ENCODE data around the gene OVOL1. TPM values are rescaled to one million over a fixed set of nuclear protein-coding genes. Genes with fewer than 3 reads are reported as not detected.
"Not testable (repeated sequence)": the region's sequence is repeated elsewhere in the genome, so short reads cannot be mapped to it uniquely, and the experiment has no call there.

Gene OVOL1
- total RNA-seq, 1 donor from 2014 or later, result 0.36 TPM

DNA sequence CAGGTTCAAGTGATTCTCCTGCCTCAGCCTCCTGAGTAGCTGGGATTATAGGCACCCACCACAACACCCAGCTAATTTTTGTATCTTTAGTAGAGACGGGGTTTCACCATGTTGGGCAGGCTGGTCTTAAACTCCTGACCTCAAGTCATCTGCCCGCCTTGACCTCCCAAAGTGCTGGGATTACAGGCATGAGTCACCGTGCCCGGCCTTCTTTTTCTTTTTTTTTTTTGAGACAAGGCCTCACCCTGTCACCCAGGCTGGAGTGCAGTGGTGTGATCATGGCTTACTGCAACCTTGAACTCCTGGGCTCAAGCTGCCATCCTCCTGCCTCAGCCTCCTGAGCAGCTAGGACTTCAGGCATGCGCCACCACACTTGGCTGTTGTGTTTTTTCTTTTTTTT lies 19.1 kb upstream of the OVOL1 start:
- H3K27ac Mint-ChIP-seq; H3K9me3 Mint-ChIP-seq; H3K27me3 Mint-ChIP-seq (ENCODE audit: insufficient read depth); H3K4me1 Mint-ChIP-seq (ENCODE audit: low read depth); DNase-seq (ENCODE audit: low spot score); H3K36me3 Mint-ChIP-seq (ENCODE audit: low read depth); H3K4me3 Mint-ChIP-seq: not testable (repeated sequence)
- intact Hi-C loops (cut with micrococcal nuclease), result loop anchor here (10.0 kb wide), 1 partner anchor 47 kb away; no protein-coding TSS in a partner anchor

DNA sequence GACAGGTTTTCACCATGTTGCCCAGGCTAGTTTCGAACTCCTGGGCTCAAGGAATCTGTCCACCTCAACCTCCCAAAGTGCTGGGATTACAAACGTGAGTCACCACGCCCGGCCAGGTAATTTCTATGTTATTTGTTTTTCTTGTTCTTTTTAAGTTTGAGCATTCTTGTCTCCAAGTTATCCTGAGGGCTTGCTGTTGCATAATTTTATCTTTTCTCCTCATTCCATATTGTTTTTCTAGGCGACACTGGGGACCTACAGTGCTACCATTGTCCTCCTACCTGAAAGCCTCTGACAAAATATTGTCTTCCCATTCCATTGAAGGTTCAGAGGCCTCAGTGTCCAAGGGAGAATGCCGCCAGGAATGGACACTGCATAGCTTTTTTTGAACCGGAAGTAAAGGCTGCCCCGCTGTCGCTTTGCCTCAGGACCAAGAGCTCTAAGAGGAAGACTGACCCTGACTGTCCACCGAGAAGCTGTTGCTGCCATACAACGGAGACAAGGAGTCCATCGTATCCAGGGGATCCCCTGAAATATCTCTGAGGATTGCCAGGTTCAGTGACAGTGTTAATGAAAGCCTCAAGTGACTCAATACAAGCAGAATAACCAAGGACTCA lies 15.8 kb upstream of the OVOL1 start:
- intact Hi-C loops (cut with micrococcal nuclease), result no loop called here
- DNase-seq (ENCODE audit: low spot score), result no peak
- no peak overlapping the region for H3K4me3 Mint-ChIP-seq
- H3K27ac Mint-ChIP-seq, result no peak overlapping the region
- no peaks in the 10 kb centered on the region for H3K9me3 Mint-ChIP-seq
- peaks cover 8% of the 10 kb centered on the region for H3K4me1 Mint-ChIP-seq (ENCODE audit: low read depth)
- no peaks in the 10 kb centered on the region for H3K27me3 Mint-ChIP-seq (ENCODE audit: insufficient read depth)
- no peaks in the 10 kb centered on the region for H3K36me3 Mint-ChIP-seq (ENCODE audit: low read depth)

DNA sequence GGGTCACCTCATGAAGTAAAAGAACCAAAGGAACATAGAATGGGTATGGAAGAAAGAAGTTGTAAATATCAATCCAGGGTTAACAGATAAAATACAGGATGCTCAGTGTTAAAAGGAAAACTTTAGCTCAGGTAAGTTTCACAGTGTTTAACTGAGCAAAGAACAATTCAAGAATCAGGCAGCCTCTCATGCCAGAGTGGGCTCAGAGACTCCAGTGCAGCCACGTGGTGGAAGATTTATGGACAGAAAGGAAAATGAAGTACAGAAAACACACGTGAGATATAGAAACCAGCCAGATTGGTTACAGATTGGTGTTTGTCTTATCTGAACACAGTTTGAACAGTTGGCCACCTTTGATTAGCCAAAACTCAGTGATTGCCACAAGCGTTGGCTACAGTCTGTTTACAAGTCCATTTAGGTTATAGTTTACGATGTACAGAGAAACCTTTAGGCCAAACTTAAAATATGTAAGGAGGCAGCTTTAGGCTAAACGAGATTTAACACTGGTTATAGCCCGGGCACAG lies 15.2 kb upstream of the OVOL1 start:
- no peaks in the 10 kb centered on the region for H3K27me3 Mint-ChIP-seq (ENCODE audit: insufficient read depth)
- no peak overlapping the region for H3K4me3 Mint-ChIP-seq
- intact Hi-C loops (cut with micrococcal nuclease), result no loop called here
- H3K9me3 Mint-ChIP-seq, result no peaks in the 10 kb centered on the region
- DNase-seq (ENCODE audit: low spot score), result no peak
- peaks cover 14% of the 10 kb centered on the region for H3K4me1 Mint-ChIP-seq (ENCODE audit: low read depth)
- H3K36me3 Mint-ChIP-seq (ENCODE audit: low read depth), result peaks cover 2% of the 10 kb centered on the region
- no peak overlapping the region for H3K27ac Mint-ChIP-seq

DNA sequence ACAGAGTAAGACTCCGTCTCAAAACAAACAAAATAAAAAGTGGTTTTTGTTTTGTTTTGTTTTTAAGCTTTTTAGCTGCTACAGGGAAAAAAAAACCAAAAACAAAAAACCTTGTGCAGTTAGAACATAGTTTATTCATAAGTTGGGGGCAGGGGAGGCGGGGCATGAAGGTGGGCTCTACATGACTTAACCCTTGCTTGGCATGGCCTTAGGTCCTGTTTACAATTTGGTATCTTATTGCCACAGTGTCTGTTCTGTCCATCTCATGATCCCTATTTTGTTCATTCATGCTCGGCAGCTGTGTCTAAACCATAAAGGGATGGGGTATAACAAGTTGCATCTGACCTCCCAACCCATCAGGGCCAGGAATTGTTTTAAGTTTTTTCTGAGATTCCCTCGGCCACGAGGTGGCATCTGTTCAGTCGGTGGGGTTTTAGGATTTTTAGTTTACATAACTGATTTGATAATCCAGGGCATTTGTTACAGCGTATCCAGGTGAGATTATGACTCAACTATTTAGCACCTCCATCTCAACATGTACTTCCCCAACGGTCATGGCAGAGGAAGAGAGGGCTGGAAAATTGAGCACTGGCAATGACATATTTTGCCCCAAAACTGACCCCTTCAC lies 13.0 kb upstream of the OVOL1 start:
- Mint-ChIP-seq H3K4me3 (no peak overlapping the region), H3K27ac (peak overlapping the region; percentile 18), H3K27me3 (ENCODE audit: insufficient read depth) (no peaks in the 10 kb centered on the region), H3K4me1 (ENCODE audit: low read depth) (peaks cover 23% of the 10 kb centered on the region), H3K36me3 (ENCODE audit: low read depth) (peaks cover 3% of the 10 kb centered on the region), H3K9me3 (no peaks in the 10 kb centered on the region)
- intact Hi-C loops (cut with micrococcal nuclease), result no loop called here
- DNase-seq (ENCODE audit: low spot score), result no peak

DNA sequence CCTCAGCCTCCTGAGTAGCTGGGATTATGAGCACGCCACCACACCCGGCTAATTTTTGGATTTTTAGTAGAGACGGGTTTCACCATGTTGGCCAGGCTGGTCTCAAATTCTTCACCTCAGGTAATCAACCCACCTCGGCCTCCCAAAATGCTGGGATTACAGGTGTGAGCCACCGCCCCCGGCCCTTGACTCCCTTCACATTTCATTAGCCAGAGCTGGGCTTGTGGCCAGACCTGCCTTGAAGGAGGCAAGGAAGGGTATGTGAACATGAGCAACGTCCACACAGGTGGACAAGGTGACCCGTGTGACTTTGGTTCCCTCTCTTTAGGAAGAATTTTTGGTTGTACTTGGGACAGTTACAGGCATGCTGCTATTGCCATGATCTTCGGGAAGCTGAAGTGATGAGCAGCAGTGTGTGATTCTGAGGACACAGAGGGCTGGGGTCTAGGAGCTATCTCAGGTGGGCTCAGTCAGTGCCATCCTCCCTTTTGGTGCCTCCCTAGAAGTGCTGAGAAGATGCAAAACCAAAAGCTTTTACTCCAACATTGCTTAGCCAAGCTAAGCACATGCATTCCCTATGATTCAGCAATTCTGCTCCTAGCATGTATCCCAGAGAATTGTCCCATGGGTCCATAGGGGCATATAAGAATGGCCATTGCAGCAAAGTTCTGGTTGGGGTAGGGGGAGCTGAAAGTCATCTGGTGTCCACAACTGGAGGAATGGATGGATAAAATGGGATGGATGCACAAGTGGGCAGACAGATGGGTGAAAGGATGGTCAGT lies 12.1 kb upstream of the OVOL1 start:
- no peaks in the 10 kb centered on the region for H3K27me3 Mint-ChIP-seq (ENCODE audit: insufficient read depth)
- no peak overlapping the region for H3K27ac Mint-ChIP-seq
- DNase-seq (ENCODE audit: low spot score), result no peak
- no peaks in the 10 kb centered on the region for H3K9me3 Mint-ChIP-seq
- peaks cover 19% of the 10 kb centered on the region for H3K4me1 Mint-ChIP-seq (ENCODE audit: low read depth)
- peaks cover 3% of the 10 kb centered on the region for H3K36me3 Mint-ChIP-seq (ENCODE audit: low read depth)
- no peak overlapping the region for H3K4me3 Mint-ChIP-seq
- intact Hi-C loops (cut with micrococcal nuclease), result no loop called here

DNA sequence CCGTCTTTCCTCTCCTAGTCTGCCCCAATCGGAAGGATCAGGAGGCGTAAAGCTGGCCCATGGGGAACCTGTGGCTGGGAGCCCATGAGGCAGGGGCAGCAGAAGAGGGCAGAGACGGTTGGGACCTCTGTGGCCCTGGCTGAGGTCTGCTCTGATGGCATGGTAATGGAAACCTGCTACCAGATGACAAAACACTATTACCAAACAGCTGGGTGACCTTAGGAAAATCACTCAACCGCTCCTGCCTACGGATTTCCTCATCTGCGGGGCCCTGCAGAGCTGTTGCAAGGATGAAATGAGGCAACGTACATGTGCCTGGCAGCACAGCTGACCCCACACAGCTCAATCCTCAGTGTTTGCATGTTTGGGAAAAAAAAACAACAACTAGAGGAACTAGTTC lies 10.7 kb upstream of the OVOL1 start:
- H3K4me3 Mint-ChIP-seq, result no peak overlapping the region
- DNase-seq (ENCODE audit: low spot score), result no peak
- peaks cover 17% of the 10 kb centered on the region for H3K4me1 Mint-ChIP-seq (ENCODE audit: low read depth)
- peak overlapping the region; percentile 41 for H3K27ac Mint-ChIP-seq
- H3K9me3 Mint-ChIP-seq, result no peaks in the 10 kb centered on the region
- H3K27me3 Mint-ChIP-seq (ENCODE audit: insufficient read depth), result no peaks in the 10 kb centered on the region
- intact Hi-C loops (cut with micrococcal nuclease), result no loop called here
- H3K36me3 Mint-ChIP-seq (ENCODE audit: low read depth), result peaks cover 3% of the 10 kb centered on the region

DNA sequence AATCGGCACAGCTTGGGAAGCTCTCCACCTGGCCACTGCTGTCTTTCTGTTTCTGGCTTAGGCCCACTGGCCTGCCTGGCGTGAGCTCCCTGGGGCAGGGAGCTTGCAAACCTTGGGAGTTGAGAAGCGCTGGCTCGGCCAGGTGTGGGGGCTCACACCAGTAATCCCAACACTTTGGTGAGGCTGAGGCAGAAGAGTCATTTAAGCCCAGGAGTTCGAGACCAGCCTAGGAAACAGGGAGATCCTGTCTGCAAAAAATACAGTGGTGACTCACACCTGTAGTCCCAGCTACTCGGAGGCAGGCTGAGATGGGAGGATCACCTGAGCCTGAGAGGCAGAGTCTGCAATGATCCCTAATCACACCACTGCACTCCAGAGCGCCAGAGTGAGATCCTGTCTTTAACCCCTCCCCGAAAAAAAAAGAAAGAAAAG lies 10.1 kb upstream of the OVOL1 start:
- no peak for DNase-seq (ENCODE audit: low spot score)
- H3K4me3 Mint-ChIP-seq, result no peak overlapping the region
- no peaks in the 10 kb centered on the region for H3K27me3 Mint-ChIP-seq (ENCODE audit: insufficient read depth)
- intact Hi-C loops (cut with micrococcal nuclease), result no loop called here
- H3K36me3 Mint-ChIP-seq (ENCODE audit: low read depth), result peaks cover 3% of the 10 kb centered on the region
- no peaks in the 10 kb centered on the region for H3K9me3 Mint-ChIP-seq
- H3K27ac Mint-ChIP-seq, result no peak overlapping the region
- peaks cover 17% of the 10 kb centered on the region for H3K4me1 Mint-ChIP-seq (ENCODE audit: low read depth)

DNA sequence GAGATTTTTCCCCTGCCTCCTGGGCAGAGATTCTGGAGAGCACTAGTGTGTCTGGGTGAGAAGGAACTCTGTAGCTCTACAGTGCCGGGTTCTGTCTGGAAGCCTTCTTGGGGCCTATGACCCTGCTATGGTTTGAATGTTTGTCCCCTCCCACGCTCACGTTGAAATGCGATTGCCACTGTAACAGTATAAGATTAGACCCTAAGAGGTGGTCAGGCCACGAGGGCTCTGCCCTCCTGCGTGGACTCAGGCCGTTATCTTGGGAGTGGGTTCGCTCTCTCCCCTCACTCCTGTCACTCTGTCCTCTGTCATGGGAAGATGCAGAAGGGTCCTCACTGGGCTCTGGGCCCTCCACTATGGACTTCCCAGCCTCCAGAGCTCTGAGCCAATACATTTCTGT lies 9.6 kb upstream of the OVOL1 start:
- DNase-seq (ENCODE audit: low spot score), result no peak
- peaks cover 3% of the 10 kb centered on the region for H3K36me3 Mint-ChIP-seq (ENCODE audit: low read depth)
- H3K27ac Mint-ChIP-seq, result no peak overlapping the region
- no peaks in the 10 kb centered on the region for H3K9me3 Mint-ChIP-seq
- intact Hi-C loops (cut with micrococcal nuclease), result no loop called here
- H3K4me3 Mint-ChIP-seq, result no peak overlapping the region
- peaks cover 3% of the 10 kb centered on the region for H3K27me3 Mint-ChIP-seq (ENCODE audit: insufficient read depth)
- peaks cover 18% of the 10 kb centered on the region for H3K4me1 Mint-ChIP-seq (ENCODE audit: low read depth)

DNA sequence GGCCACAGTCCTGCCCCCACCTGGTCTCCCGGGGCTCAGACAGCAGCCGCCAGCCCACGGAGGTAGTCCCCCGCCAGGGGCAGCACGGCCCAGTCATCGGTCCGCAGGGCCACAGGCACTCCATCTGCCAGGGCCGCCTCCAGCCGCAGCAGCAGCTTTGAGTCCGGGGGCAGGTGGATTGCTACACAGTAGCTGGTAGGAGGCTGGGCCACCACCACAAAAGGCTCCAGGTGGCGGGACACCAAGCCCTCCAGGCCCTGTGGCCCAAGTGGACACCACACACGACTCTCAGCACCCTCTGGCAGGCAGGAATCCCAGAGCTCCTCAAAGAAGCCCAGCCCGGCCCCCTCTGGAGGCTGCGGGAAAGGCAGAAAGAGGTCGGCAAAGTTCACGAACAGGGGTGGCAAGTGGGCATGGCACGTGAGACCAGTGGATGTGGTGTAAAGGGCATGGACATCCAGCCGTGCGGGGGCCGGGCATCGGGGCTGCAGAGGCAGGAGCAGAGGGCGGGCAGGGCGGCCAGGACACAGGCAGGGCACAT lies 9.0 kb upstream of the OVOL1 start:
- Mint-ChIP-seq H3K4me3 (no peak overlapping the region), H3K9me3 (no peaks in the 10 kb centered on the region), H3K4me1 (ENCODE audit: low read depth) (peaks cover 24% of the 10 kb centered on the region), H3K36me3 (ENCODE audit: low read depth) (peaks cover 3% of the 10 kb centered on the region), H3K27me3 (ENCODE audit: insufficient read depth) (peaks cover 5% of the 10 kb centered on the region), H3K27ac (no peak overlapping the region)
- DNase-seq (ENCODE audit: low spot score), result no peak
- intact Hi-C loops (cut with micrococcal nuclease), result no loop called here

DNA sequence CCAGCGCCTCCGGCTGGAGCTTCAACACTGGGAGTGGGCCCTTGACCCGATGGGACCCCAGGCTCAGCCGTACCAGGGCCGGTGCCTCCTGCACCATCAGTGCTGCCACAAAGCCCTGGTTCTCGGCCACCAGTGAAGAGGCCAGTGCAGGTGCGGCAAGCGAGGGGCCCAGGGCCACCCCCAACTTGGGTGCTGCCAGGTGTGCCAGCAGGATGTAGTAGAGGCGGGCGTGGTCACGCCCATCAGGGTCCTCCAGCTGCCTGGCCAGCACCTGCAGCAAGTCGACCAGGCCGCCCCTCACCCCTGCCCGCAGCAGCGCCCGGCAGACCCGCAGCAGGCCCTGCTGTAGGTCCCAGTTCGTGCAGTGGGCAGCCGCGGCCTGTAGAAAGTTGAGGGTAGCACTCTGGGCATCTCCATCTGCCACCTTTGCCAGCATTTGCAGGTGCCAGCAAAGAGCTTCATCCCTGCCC lies 8.4 kb upstream of the OVOL1 start:
- H3K27ac Mint-ChIP-seq, result no peak overlapping the region
- H3K27me3 Mint-ChIP-seq (ENCODE audit: insufficient read depth), result peaks cover 10% of the 10 kb centered on the region
- DNase-seq (ENCODE audit: low spot score), result no peak
- H3K4me3 Mint-ChIP-seq, result peak overlapping the region; percentile 49
- H3K4me1 Mint-ChIP-seq (ENCODE audit: low read depth), result peaks cover 26% of the 10 kb centered on the region
- intact Hi-C loops (cut with micrococcal nuclease), result no loop called here
- peaks cover 3% of the 10 kb centered on the region for H3K36me3 Mint-ChIP-seq (ENCODE audit: low read depth)
- H3K9me3 Mint-ChIP-seq, result no peaks in the 10 kb centered on the region

DNA sequence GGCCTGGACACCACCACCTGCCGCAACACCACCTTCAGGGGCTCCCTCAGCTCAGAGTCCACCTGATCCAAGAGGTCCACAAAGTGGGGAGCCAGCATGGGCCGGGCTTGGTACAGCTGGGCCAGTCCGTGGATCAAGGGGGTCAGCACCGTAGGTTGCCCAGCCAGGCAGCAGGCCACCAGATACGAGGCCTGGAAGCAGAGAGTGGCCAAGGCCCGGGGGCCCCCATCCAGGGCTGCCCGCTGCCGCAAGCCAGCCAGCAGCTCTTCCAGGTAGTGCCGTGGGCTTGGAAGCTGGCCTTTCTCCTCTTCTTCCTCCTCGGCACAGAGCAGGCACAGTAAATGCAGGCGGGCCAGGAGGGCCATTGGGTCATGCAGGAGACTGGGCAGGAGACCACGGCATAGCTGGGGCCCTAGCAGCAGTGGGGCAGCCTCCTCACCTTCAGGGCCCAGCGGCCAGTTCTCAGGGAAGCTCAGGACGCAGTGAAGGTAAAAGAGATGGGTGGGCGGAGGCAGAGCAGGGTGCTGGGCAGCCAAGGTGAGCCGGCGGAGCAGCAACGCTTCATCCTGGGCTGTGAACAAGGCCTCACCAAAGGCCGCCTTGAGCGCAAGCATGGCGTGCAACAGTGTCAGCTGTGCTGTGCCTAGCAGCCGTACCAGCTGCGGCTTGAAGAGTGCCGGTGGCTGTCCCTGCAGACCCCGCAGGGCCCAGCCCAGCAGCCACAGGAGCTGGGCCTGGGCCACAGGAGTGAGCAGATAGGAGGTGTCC lies 7.8 kb upstream of the OVOL1 start:
- Mint-ChIP-seq H3K9me3 (no peaks in the 10 kb centered on the region), H3K36me3 (ENCODE audit: low read depth) (peaks cover 3% of the 10 kb centered on the region), H3K4me3 (peak overlapping the region; percentile 88), H3K27ac (no peak overlapping the region), H3K4me1 (ENCODE audit: low read depth) (peaks cover 26% of the 10 kb centered on the region), H3K27me3 (ENCODE audit: insufficient read depth) (peaks cover 12% of the 10 kb centered on the region)
- intact Hi-C loops (cut with micrococcal nuclease), result no loop called here
- DNase-seq (ENCODE audit: low spot score), result no peak

DNA sequence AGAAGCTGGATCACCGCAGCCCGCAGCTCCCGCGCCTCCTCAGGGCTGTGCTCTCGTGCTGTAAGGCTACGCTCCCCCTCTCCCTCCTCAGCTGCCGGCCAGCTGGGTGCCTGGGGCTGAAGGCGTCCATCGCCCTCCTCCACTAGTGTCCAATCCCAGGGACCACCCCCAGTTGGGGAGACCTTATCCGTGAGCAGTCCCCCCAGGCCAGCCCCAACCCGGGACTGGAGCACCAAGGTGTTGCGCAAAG lies 7.3 kb upstream of the OVOL1 start:
- DNase-seq (ENCODE audit: low spot score), result no peak
- Mint-ChIP-seq H3K4me3 (peak overlapping the region; percentile 88), H3K27ac (no peak overlapping the region), H3K9me3 (no peaks in the 10 kb centered on the region), H3K27me3 (ENCODE audit: insufficient read depth) (peaks cover 17% of the 10 kb centered on the region), H3K36me3 (ENCODE audit: low read depth) (peaks cover 3% of the 10 kb centered on the region), H3K4me1 (ENCODE audit: low read depth) (peaks cover 26% of the 10 kb centered on the region)
- intact Hi-C loops (cut with micrococcal nuclease), result no loop called here
